ENCODE results near the gene HELZ2. TPM values are rescaled to one million over a fixed set of nuclear protein-coding genes. Genes with fewer than 3 reads are reported as not detected.

HELZ2 gene
- total and polyA plus RNA-seq, 10 of the 15 experiments (the other 5 are each of a cell fraction or from before 2014, with no cell fraction given), result 0.05 to 33.3 (median 6.2) TPM

DNA sequence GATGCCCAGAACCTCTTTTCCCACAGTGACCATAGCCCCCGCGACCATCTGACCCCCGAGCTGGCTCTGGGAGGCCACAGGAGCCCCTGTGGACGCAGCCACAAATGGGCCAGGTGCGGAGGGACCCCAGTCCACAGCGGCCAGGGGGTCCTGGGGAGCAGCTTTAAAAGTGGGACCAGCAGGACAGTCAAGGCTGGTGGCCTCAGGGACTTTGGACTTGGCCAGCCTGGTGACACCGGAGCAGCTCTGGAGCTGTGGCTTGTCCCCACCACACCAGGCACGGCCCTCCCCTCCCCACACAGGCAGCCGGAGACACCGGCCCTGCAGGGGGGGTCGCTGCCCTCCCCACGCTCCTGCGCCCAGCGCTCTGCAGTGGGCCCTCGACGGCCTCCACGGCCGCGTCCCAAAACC lies 16.6 kb downstream of the HELZ2 start:
- CTCF ChIA-PET, result no interaction called here
- FAIRE-seq, result no peak
- in situ Hi-C loops (cut with MboI) (no loop called here), intact Hi-C loops (cut with micrococcal nuclease; ENCODE audit: unreplicated experiment) (no loop called here)
- Histone ChIP-seq H3K27me3 (replicated peaks in 1 of 2; ENCODE audit: control insufficient read depth in 2 of 2, insufficient read depth in 2 of 2, low read length in 1 of 2) (no peaks in the 10 kb centered on the region), H3K36me3 (ENCODE audit: control insufficient read depth in 2 of 2, insufficient read depth in 2 of 2, low read length in 1 of 2) (no peaks in the 10 kb centered on the region; a peak in 1 of 4 replicates), H3K27ac (ENCODE audit: control insufficient read depth, insufficient read depth) (no peak overlapping the region), H2AFZ (ENCODE audit: control insufficient read depth, low read depth, low read length) (no peak overlapping the region), H3K79me2 (ENCODE audit: control insufficient read depth, insufficient read depth, low read length) (no peaks in the 10 kb centered on the region), H3K4me1 (ENCODE audit: control insufficient read depth, insufficient read depth, low read length) (peaks cover 16% of the 10 kb centered on the region), H3K4me2 (ENCODE audit: control insufficient read depth, insufficient read depth) (no peak overlapping the region), H3K4me3 (no peak overlapping the region), H3K9me3 (replicated peaks; ENCODE audit: control insufficient read depth, insufficient read depth, low read length) (no peaks in the 10 kb centered on the region; the same call in 2 of the 3 replicates), H4K20me1 (ENCODE audit: control insufficient read depth, insufficient read depth) (no peaks in the 10 kb centered on the region; the same call in 1 of the 2 replicates), H3K9ac (ENCODE audit: control insufficient read depth, insufficient read depth, low read length) (no peak overlapping the region)
- no TSS peak for BruUV-seq (replicated peaks)
- RAD21 ChIA-PET (ENCODE audit: unreplicated experiment), result interaction anchor here (0.7 kb wide), 1 partner anchor 19 kb away, joined by 3 read pairs; no protein-coding TSS in a partner anchor
- DNase-seq (ENCODE audit: low read depth, low spot score), result no peak
- ATAC-seq, result no peak
- 71% methylated on average over 8 of the region's 19 CpGs for WGBS (ENCODE audit: insufficient coverage, insufficient replicate concordance, low lambda C conversion rate, missing lambda C conversion rate)
- TF ChIP-seq IRF4 (IDR thresholded peaks at IDR 0.05; ENCODE audit: low read depth, low read length), result no peak
- TF ChIP-seq NR2F1 (conservative IDR thresholded peaks at IDR 0.05), result no peak
- no peak for TF ChIP-seq RBBP5 (conservative IDR thresholded peaks at IDR 0.05)
- TF ChIP-seq FOXK2 (IDR thresholded peaks at IDR 0.05), result no peak
- TF ChIP-seq ZNF217 (IDR thresholded peaks at IDR 0.05), result no peak
- TF ChIP-seq, protein P1, sequence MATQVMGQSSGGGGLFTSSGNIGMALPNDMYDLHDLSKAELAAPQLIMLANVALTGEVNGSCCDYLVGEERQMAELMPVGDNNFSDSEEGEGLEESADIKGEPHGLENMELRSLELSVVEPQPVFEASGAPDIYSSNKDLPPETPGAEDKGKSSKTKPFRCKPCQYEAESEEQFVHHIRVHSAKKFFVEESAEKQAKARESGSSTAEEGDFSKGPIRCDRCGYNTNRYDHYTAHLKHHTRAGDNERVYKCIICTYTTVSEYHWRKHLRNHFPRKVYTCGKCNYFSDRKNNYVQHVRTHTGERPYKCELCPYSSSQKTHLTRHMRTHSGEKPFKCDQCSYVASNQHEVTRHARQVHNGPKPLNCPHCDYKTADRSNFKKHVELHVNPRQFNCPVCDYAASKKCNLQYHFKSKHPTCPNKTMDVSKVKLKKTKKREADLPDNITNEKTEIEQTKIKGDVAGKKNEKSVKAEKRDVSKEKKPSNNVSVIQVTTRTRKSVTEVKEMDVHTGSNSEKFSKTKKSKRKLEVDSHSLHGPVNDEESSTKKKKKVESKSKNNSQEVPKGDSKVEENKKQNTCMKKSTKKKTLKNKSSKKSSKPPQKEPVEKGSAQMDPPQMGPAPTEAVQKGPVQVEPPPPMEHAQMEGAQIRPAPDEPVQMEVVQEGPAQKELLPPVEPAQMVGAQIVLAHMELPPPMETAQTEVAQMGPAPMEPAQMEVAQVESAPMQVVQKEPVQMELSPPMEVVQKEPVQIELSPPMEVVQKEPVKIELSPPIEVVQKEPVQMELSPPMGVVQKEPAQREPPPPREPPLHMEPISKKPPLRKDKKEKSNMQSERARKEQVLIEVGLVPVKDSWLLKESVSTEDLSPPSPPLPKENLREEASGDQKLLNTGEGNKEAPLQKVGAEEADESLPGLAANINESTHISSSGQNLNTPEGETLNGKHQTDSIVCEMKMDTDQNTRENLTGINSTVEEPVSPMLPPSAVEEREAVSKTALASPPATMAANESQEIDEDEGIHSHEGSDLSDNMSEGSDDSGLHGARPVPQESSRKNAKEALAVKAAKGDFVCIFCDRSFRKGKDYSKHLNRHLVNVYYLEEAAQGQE (IDR thresholded peaks at IDR 0.05; ENCODE audit: low read depth, low read length), result no peak
- TF ChIP-seq POU2F2 (IDR thresholded peaks at IDR 0.05; ENCODE audit: borderline replicate concordance, low read depth, low read length), result no peak
- no peak for TF ChIP-seq ZNF207 (IDR thresholded peaks at IDR 0.05; ENCODE audit: borderline replicate concordance)
- TF ChIP-seq EZH2 (IDR thresholded peaks at IDR 0.05; ENCODE audit: borderline replicate concordance, control insufficient read depth, low read depth, low read length), result no peak
- TF ChIP-seq, protein P2, sequence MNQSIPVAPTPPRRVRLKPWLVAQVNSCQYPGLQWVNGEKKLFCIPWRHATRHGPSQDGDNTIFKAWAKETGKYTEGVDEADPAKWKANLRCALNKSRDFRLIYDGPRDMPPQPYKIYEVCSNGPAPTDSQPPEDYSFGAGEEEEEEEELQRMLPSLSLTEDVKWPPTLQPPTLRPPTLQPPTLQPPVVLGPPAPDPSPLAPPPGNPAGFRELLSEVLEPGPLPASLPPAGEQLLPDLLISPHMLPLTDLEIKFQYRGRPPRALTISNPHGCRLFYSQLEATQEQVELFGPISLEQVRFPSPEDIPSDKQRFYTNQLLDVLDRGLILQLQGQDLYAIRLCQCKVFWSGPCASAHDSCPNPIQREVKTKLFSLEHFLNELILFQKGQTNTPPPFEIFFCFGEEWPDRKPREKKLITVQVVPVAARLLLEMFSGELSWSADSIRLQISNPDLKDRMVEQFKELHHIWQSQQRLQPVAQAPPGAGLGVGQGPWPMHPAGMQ (IDR thresholded peaks at IDR 0.05; ENCODE audit: borderline replicate concordance), result no peak
- no peak for TF ChIP-seq NFYA (IDR thresholded peaks at IDR 0.05; ENCODE audit: borderline replicate concordance, low read depth, low read length)
- TF ChIP-seq POLR2A (IDR thresholded peaks at IDR 0.05; ENCODE audit: low read depth, low read length), result no peak
- no peak for TF ChIP-seq SPI1 (IDR thresholded peaks at IDR 0.05; ENCODE audit: borderline replicate concordance, insufficient read depth, low read depth, low read length)
- no peak for TF ChIP-seq ETV6 (conservative IDR thresholded peaks at IDR 0.05 in 1 of 2, IDR thresholded peaks at IDR 0.05 in 1 of 2; ENCODE audit: borderline replicate concordance in 1 of 2, low read depth in 1 of 2)
- TF ChIP-seq RAD51 (IDR thresholded peaks at IDR 0.05), result no peak
- POLR2A ChIA-PET, result no interaction called here
- SMC1A ChIA-PET (ENCODE audit: uncharacterized antibody, unreplicated experiment), result no interaction called here

Data from GM12878 (cell line).